Measurements from ENCODE around the gene TUBB. TPM values are rescaled to one million over a fixed set of nuclear protein-coding genes. Genes with fewer than 3 reads are reported as not detected.

TUBB gene
- 624 and 1,061 TPM in 2 replicates for total RNA-seq (2012; rRNA removed)

- Histone ChIP-seq H3K9ac (ENCODE audit: low read depth, low read length) (peak within 1 kb of the TSS; percentile 98), H3K4me1 (ENCODE audit: control insufficient read depth, insufficient read depth, low read length) (peaks cover 42% of the 10 kb centered on the region), H3K4me3 (ENCODE audit: low read length) (peak within 1 kb of the TSS; percentile 95), H3K4me2 (ENCODE audit: low read length) (peak within 1 kb of the TSS; percentile 77), H3K36me3 (ENCODE audit: insufficient read depth, low read length) (peaks cover 36% of the 10 kb centered on the region), H3K27me3 (ENCODE audit: control insufficient read depth, insufficient read depth, low read length) (no peaks in the 10 kb centered on the region), H3K9me3 (replicated peaks; ENCODE audit: low read length) (no peaks in the 10 kb centered on the region)
Observed at GRCh38 chr6:30719791-30720737, at the start of gene TUBB. TUBB (plus strand) TSS chr6:30720352; CDS start chr6:30720507, 155 bp downstream.

GRCh38 chr6:30670760-30671527, 49.2 kb upstream of the TUBB start:
- Histone ChIP-seq H3K4me1 (ENCODE audit: control insufficient read depth, insufficient read depth, low read length) (peaks cover 10% of the 10 kb centered on the region), H3K4me2 (ENCODE audit: low read length) (peak overlapping the region; percentile 3), H3K27me3 (ENCODE audit: control insufficient read depth, insufficient read depth, low read length) (no peaks in the 10 kb centered on the region), H3K4me3 (ENCODE audit: low read length) (no peak overlapping the region), H3K9ac (ENCODE audit: low read depth, low read length) (peak overlapping the region; percentile 90), H3K36me3 (ENCODE audit: insufficient read depth, low read length) (peaks cover 33% of the 10 kb centered on the region), H3K9me3 (replicated peaks; ENCODE audit: low read length) (no peaks in the 10 kb centered on the region)

- Histone ChIP-seq H3K27me3 (ENCODE audit: control insufficient read depth, insufficient read depth, low read length) (no peaks in the 10 kb centered on the region), H3K9me3 (replicated peaks; ENCODE audit: low read length) (no peaks in the 10 kb centered on the region), H3K4me2 (ENCODE audit: low read length) (peak within 1 kb of the TSS; percentile 87), H3K4me1 (ENCODE audit: control insufficient read depth, insufficient read depth, low read length) (peaks cover 10% of the 10 kb centered on the region), H3K36me3 (ENCODE audit: insufficient read depth, low read length) (peaks cover 40% of the 10 kb centered on the region), H3K4me3 (ENCODE audit: low read length) (peak within 1 kb of the TSS; percentile 87), H3K9ac (ENCODE audit: low read depth, low read length) (peak within 1 kb of the TSS; percentile 90)
Observed at GRCh38 chr6:30672445-30673253, 47.5 kb upstream of the TUBB start, which contains the start of gene DHX16. DHX16 (minus strand) TSS chr6:30673006; CDS start chr6:30672841, 165 bp downstream.

GRCh38 chr6:30676660-30677285, 43.4 kb upstream of the TUBB start:
- H3K9ac ChIP-seq (ENCODE audit: low read depth, low read length): no peak overlapping the region
- no peaks in the 10 kb centered on the region for H3K9me3 ChIP-seq (replicated peaks; ENCODE audit: low read length)
- no peak overlapping the region for H3K4me3 ChIP-seq (ENCODE audit: low read length)
- no peaks in the 10 kb centered on the region for H3K27me3 ChIP-seq (ENCODE audit: control insufficient read depth, insufficient read depth, low read length)
- H3K4me2 ChIP-seq (ENCODE audit: low read length): no peak overlapping the region
- H3K36me3 ChIP-seq (ENCODE audit: insufficient read depth, low read length): peaks cover 49% of the 10 kb centered on the region
- peaks cover 24% of the 10 kb centered on the region for H3K4me1 ChIP-seq (ENCODE audit: control insufficient read depth, insufficient read depth, low read length)

GRCh38 chr6:30678964-30679726, 41.0 kb upstream of the TUBB start:
- peak overlapping the region; percentile 55 for H3K4me3 ChIP-seq (ENCODE audit: low read length)
- no peaks in the 10 kb centered on the region for H3K9me3 ChIP-seq (replicated peaks; ENCODE audit: low read length)
- H3K9ac ChIP-seq (ENCODE audit: low read depth, low read length): peak overlapping the region; percentile 53
- peaks cover 30% of the 10 kb centered on the region for H3K4me1 ChIP-seq (ENCODE audit: control insufficient read depth, insufficient read depth, low read length)
- no peaks in the 10 kb centered on the region for H3K27me3 ChIP-seq (ENCODE audit: control insufficient read depth, insufficient read depth, low read length)
- peak overlapping the region; percentile 70 for H3K4me2 ChIP-seq (ENCODE audit: low read length)
- H3K36me3 ChIP-seq (ENCODE audit: insufficient read depth, low read length): peaks cover 64% of the 10 kb centered on the region

GRCh38 chr6:30679765-30680535, 40.2 kb upstream of the TUBB start:
- Histone ChIP-seq H3K9me3 (replicated peaks; ENCODE audit: low read length) (no peaks in the 10 kb centered on the region), H3K27me3 (ENCODE audit: control insufficient read depth, insufficient read depth, low read length) (no peaks in the 10 kb centered on the region), H3K9ac (ENCODE audit: low read depth, low read length) (peak overlapping the region; percentile 53), H3K4me3 (ENCODE audit: low read length) (peak overlapping the region; percentile 55), H3K4me1 (ENCODE audit: control insufficient read depth, insufficient read depth, low read length) (peaks cover 31% of the 10 kb centered on the region), H3K36me3 (ENCODE audit: insufficient read depth, low read length) (peaks cover 69% of the 10 kb centered on the region), H3K4me2 (ENCODE audit: low read length) (peak overlapping the region; percentile 70)

GRCh38 chr6:30681766-30682142, 38.4 kb upstream of the TUBB start:
- Histone ChIP-seq H3K4me1 (ENCODE audit: control insufficient read depth, insufficient read depth, low read length) (peaks cover 35% of the 10 kb centered on the region), H3K9ac (ENCODE audit: low read depth, low read length) (peak overlapping the region; percentile 96), H3K4me2 (ENCODE audit: low read length) (peak overlapping the region; percentile 99), H3K27me3 (ENCODE audit: control insufficient read depth, insufficient read depth, low read length) (no peaks in the 10 kb centered on the region), H3K36me3 (ENCODE audit: insufficient read depth, low read length) (peaks cover 67% of the 10 kb centered on the region), H3K9me3 (replicated peaks; ENCODE audit: low read length) (no peaks in the 10 kb centered on the region), H3K4me3 (ENCODE audit: low read length) (peak overlapping the region; percentile 95)

GRCh38 chr6:30682143-30683117, 37.7 kb upstream of the TUBB start:
- H3K9me3 ChIP-seq (replicated peaks; ENCODE audit: low read length): no peaks in the 10 kb centered on the region
- H3K36me3 ChIP-seq (ENCODE audit: insufficient read depth, low read length): peaks cover 61% of the 10 kb centered on the region
- H3K4me2 ChIP-seq (ENCODE audit: low read length): peak overlapping the region; percentile 99
- peaks cover 35% of the 10 kb centered on the region for H3K4me1 ChIP-seq (ENCODE audit: control insufficient read depth, insufficient read depth, low read length)
- no peaks in the 10 kb centered on the region for H3K27me3 ChIP-seq (ENCODE audit: control insufficient read depth, insufficient read depth, low read length)
- H3K9ac ChIP-seq (ENCODE audit: low read depth, low read length): peak overlapping the region; percentile 96
- H3K4me3 ChIP-seq (ENCODE audit: low read length): peak overlapping the region; percentile 95
